Type B pancreatic cell (in vitro differentiated cells): ENCODE results near the gene CUL4B. TPM values are rescaled to one million over a fixed set of nuclear protein-coding genes. Genes with fewer than 3 reads are reported as not detected.
A peak's percentile ranks its signal among the peaks of the same experiment; 100 is the strongest.

Source experiments
- DNase-seq: peaks from one replicate; pipeline ENCODE4 v3.0.0; 2021; ENCODE audit warnings: mixed read lengths; ENCODE audit not compliant: unreplicated experiment; ENCODE audit errors: extremely low spot score
- H3K27ac Mint-ChIP-seq: 2 replicates; pipeline ENCODE4 v1.8.0; 2021; ENCODE audit warnings: mild to moderate bottlenecking, mixed read lengths
- H3K27me3 Mint-ChIP-seq: 2 replicates; pipeline ENCODE4 v1.8.0; 2021; ENCODE audit warnings: mixed read lengths
- H3K36me3 Mint-ChIP-seq: 2 replicates; pipeline ENCODE4 v1.8.0; 2021; ENCODE audit warnings: mixed read lengths
- H3K4me1 Mint-ChIP-seq: one replicate; pipeline ENCODE4 v1.8.0; 2021; ENCODE audit warnings: mixed read lengths; ENCODE audit not compliant: unreplicated experiment
- H3K4me3 Mint-ChIP-seq: 2 replicates; pipeline ENCODE4 v1.8.0; 2021; ENCODE audit warnings: mild to moderate bottlenecking, mixed read lengths
- H3K9me3 Mint-ChIP-seq: 2 replicates; pipeline ENCODE4 v1.8.0; 2021; ENCODE audit warnings: mixed read lengths
- CTCF ChIP-seq: fragments of 200-600 bp; sonication (generic); conservative IDR thresholded peaks from 2 replicates; pipeline ENCODE4 v1.5.0; 2021; ENCODE audit warnings: antibody characterized with exemption, mild to moderate bottlenecking
- total RNA-seq: library from RNA; stranded (reverse); gene quantifications from 2 replicates; pipeline ENCODE4 v1.2.1, GENCODE V29; 2021; ENCODE audit warnings: low replicate concordance

Gene CUL4B
- total RNA-seq, 1 donor from 2014 or later: 51.8 TPM

DNA sequence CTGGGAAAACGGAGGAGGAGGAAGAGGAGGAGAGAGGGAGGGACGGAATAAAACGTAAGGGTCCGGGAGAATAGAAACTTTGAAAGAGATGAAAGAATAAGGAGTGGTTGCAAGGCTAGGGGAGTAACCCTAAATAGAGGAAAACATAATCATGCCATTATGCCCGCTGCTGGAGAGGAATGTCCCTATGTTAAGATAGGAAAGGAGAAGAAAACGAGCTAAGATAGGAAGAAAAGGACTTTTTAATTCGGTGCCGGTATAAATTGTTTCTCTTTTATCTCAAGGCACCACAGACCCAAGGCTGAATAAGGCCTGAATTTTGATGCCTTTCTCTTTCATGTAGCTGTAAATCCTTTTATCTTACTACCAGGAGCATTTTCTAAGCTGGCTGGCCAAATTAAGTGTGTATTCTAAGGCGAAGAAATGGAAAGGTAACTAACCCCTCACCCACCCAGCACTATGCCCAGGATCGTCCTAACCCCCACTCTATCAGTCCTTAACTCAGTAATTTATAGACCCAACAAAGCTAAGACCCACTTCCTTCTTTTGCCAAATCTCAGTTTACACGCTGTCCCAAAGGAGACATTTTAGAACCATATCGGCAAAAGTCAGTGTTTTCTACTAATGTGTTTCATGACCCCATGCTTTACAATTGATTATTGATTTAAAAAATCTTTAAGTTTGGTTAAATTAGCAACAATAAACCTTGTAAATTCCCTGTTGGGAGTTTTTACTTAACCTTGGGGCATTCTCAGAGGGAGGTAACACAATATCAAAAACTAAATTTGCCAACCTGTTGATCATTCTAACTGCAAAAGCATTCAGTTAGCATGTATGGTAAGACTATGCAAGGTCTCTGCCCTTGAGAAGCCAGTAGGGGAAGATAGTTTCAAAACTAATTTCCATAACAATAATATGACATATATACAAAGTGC, 1.1 kb upstream of the CUL4B start:
- Mint-ChIP-seq H3K27me3 (no peaks in the 10 kb centered on the region), H3K4me3 (peak overlapping the region; percentile 98), H3K4me1 (peaks cover 5% of the 10 kb centered on the region), H3K9me3 (no peaks in the 10 kb centered on the region), H3K27ac (peak overlapping the region; percentile 96), H3K36me3 (no peaks in the 10 kb centered on the region)
- no peak for DNase-seq
- no peak for TF ChIP-seq CTCF

DNA sequence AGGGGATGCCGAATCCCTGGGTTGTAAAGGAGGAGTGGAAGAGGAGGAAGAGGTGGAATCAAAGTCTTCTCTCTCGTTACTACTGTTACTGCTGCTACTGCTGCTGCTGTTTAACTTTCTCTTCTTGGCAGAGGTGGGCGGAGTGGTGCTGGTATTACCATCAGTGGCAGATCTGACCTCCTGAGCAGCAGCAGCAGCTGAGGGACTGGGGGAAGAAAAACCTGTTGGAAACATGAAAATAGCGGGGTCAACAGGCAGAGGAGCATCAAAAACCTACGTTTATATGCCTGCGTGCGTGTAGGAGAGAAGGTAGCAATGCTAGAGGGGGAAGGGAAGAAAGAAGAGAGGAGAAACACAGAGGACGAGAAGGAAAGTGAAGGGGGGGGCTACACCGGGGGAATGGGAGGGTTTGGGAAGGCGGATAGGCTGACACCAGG, 339 bp downstream of the CUL4B start:
- Mint-ChIP-seq H3K4me1 (peaks cover 5% of the 10 kb centered on the region), H3K27me3 (no peaks in the 10 kb centered on the region), H3K4me3 (peak overlapping the region; percentile 98), H3K36me3 (peaks cover 4% of the 10 kb centered on the region), H3K9me3 (no peaks in the 10 kb centered on the region), H3K27ac (peak overlapping the region; percentile 96)
- no peak for DNase-seq
- no peak for TF ChIP-seq CTCF

DNA sequence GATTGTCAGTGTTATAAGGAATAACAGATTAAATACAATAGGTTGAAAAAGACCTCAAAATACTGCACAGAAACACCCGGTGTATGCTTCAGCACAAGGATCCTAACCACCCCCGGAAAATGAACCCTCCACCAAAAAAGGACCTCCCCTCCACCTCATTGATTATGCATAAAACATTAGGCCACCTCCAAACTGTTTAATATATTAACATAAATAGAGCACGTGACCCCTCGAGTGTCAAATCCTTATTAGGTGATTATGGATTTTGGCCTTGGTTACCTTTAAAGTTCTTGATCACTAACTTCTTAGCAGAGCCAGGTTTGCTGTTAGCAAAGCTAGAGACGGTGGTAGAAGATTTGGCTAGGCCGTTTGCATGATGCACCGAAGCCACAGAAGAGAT, 958 bp downstream of the CUL4B start:
- peak overlapping the region; percentile 96 for H3K27ac Mint-ChIP-seq
- TF ChIP-seq CTCF: no peak

GRCh38 chrX:120556251-120556650, 4.5 kb downstream of the CUL4B start:
- TF ChIP-seq CTCF: no peak
- H3K27ac Mint-ChIP-seq: no peak overlapping the region
- peaks cover 4% of the 10 kb centered on the region for H3K36me3 Mint-ChIP-seq
- DNase-seq: no peak
- H3K4me1 Mint-ChIP-seq: no peaks in the 10 kb centered on the region
- H3K9me3 Mint-ChIP-seq: no peaks in the 10 kb centered on the region
- no peaks in the 10 kb centered on the region for H3K27me3 Mint-ChIP-seq
- H3K4me3 Mint-ChIP-seq: peak overlapping the region; percentile 60

More for the DNA sequence above, 958 bp downstream of the CUL4B start:
- no peak for DNase-seq
- peaks cover 4% of the 10 kb centered on the region for H3K36me3 Mint-ChIP-seq
- H3K27me3 Mint-ChIP-seq: no peaks in the 10 kb centered on the region
- H3K9me3 Mint-ChIP-seq: no peaks in the 10 kb centered on the region
- peak overlapping the region; percentile 98 for H3K4me3 Mint-ChIP-seq
- H3K4me1 Mint-ChIP-seq: peaks cover 5% of the 10 kb centered on the region

- Mint-ChIP-seq H3K27ac (peak overlapping the region; percentile 55), H3K4me3 (no peak overlapping the region)
These were observed 11.0 kb downstream of the CUL4B start for GRCh38 chrX:120549483-120550452.

More at GRCh38 chrX:120549483-120550452, 11.0 kb downstream of the CUL4B start:
- no peak for DNase-seq
- TF ChIP-seq CTCF: no peak
- Mint-ChIP-seq H3K9me3 (no peaks in the 10 kb centered on the region), H3K27me3 (no peaks in the 10 kb centered on the region), H3K4me1 (no peaks in the 10 kb centered on the region), H3K36me3 (peaks cover 5% of the 10 kb centered on the region)
